HG03159 (cell line): Measurements from ENCODE around the gene RFC4.

ENCODE experiments used
- ATAC-seq: cut with Tn5 transposase; IDR thresholded peaks from one replicate; pipeline ENCODE4 v1.9.1; 2021; ENCODE audit warnings: mild to moderate bottlenecking, moderate library complexity; ENCODE audit not compliant: unreplicated experiment

The RFC4 gene

DNA sequence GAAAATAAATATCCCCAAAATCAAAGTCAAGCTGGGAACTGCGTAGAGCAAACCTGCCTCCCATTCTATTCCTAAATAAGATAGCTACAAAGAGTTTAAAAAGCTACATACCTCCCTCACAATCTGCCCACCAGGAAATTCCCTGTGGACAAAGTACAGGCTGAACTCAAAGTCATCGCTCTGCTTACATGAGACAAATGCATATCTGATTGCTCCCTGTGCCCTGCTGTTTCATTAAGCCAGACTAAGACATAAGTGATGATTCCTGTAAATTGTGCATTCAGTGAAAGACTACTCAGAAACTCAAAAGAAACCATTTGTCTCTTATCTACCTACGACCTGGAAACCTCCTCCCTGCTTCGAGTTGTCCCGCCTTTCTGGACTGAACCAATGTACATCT, 51.4 kb downstream of the RFC4 start:
- no peak for ATAC-seq

- ATAC-seq = no peak
Measured at GRCh38 chr3:186754006-186754405, 52.3 kb downstream of the RFC4 start.

- ATAC-seq = no peak
Measured at GRCh38 chr3:186751480-186751879, 54.8 kb downstream of the RFC4 start.

GRCh38 chr3:186750316-186750715, 56.0 kb downstream of the RFC4 start:
- no peak for ATAC-seq

DNA sequence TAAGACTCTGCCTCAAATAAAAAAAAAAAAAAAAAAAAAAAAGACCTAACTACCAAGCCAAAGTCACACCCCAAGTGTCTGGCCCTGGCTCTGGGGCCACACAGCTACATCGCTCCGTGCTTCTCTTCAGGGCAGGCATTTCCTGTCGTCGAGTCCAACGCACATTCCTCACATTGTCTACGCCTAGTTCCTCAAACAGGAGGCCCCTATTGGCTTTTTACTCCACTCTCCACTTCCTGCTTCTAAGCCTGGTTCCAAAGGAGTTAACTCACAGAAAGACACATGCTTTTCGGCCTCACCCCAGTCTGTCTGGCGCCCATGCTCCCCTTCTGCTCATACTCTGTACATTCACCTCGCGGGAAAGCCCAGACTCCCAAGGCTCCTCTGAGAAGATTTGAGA, 60.3 kb downstream of the RFC4 start:
- ATAC-seq = no peak

- no peak for ATAC-seq
Measured at GRCh38 chr3:186743666-186744065, 62.6 kb downstream of the RFC4 start.

DNA sequence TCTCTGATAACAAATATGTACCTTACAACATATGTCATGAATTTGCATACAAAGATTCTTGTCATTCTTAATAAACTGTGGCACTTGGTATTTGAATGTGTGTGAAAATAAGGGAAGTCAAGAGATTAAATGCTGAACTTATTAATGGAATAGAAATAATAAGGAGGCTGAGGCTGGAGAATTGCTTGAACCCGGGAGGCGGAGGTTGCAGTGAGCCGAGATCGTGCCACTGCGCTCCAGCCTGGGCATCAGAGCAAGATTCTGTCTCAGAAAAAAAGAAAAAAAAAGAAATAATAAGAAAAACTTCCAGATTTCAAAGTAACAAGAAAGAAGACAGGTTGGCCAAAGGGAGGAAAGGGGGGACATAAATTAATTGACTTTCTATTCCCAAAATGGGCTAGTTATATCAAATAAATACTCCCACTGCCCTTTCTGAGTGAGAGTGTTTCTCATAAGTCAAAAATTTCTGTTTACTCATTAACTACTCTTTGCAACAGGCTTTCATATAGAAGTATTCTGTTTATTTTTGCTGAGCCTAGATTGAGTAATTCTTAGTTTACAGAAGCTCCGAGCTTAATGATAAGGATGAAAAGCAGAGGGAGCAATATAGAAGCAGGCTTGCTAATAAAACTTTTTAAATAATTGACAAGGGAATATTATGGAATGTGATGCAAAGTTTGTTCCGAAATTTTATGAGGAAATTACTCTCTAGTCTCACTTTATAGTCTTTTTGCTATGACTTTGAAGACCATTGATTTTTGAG, 63.5 kb downstream of the RFC4 start:
- no peak for ATAC-seq
